GM23248 (cell line): ENCODE results near the gene SLC37A1. TPM values are rescaled to one million over a fixed set of nuclear protein-coding genes. Genes with fewer than 3 reads are reported as not detected.
A peak's percentile ranks its signal among the peaks of the same experiment; 100 is the strongest.

Experiments used
- DNase-seq: peaks from one replicate; pipeline ENCODE4 v3.0.0-alpha.2; 2015
- H2AFZ ChIP-seq: fragments of 200-600 bp; sonication (generic); 2 replicates; pipeline ENCODE4 v1.6.1; 2016; ENCODE audit warnings: antibody characterized with exemption
- H3F3A ChIP-seq: fragments of 200-600 bp; sonication (generic); 2 replicates; pipeline ENCODE4 v1.6.1; 2016; ENCODE audit warnings: mild to moderate bottlenecking, antibody characterized with exemption, mixed run types; ENCODE audit not compliant: insufficient read depth
- H3K27ac ChIP-seq: fragments of 200-600 bp; sonication (generic); 2 replicates; pipeline ENCODE4 v1.5.1; 2016; ENCODE audit warnings: mild to moderate bottlenecking
- H3K27me3 ChIP-seq: fragments of 200-600 bp; sonication (generic); replicated peaks from 2 replicates; pipeline ENCODE4 v1.6.1; 2016; ENCODE audit warnings: mild to moderate bottlenecking; ENCODE audit not compliant: insufficient read depth
- H3K36me3 ChIP-seq: fragments of 200-600 bp; sonication (generic); 2 replicates; pipeline ENCODE4 v1.6.1; 2016; ENCODE audit warnings: low read depth, mild to moderate bottlenecking
- H3K4me1 ChIP-seq: fragments of 200-600 bp; sonication (generic); 2 replicates; pipeline ENCODE4 v1.6.1; 2016; ENCODE audit warnings: mild to moderate bottlenecking; ENCODE audit not compliant: insufficient read depth
- H3K4me2 ChIP-seq: fragments of 200-600 bp; sonication (generic); one replicate; pipeline ENCODE4 v1.6.1; 2016; ENCODE audit warnings: mild to moderate bottlenecking; ENCODE audit not compliant: unreplicated experiment
- H3K4me3 ChIP-seq: fragments of 200-600 bp; sonication (generic); 2 replicates; pipeline ENCODE4 v1.5.1; 2016; ENCODE audit warnings: mild to moderate bottlenecking
- H3K79me2 ChIP-seq: fragments of 200-600 bp; sonication (generic); 2 replicates; pipeline ENCODE4 v1.6.1; 2016; ENCODE audit warnings: mild to moderate bottlenecking; ENCODE audit not compliant: insufficient read depth
- H3K9ac ChIP-seq: fragments of 200-600 bp; sonication (generic); 2 replicates; pipeline ENCODE4 v1.6.1; 2016; ENCODE audit warnings: mild to moderate bottlenecking
- H3K9me2 ChIP-seq: fragments of 200-600 bp; sonication (generic); 2 replicates; pipeline ENCODE4 v1.6.1; 2016; ENCODE audit warnings: mixed run types, mild to moderate bottlenecking, moderate library complexity; ENCODE audit not compliant: insufficient read depth
- H3K9me3 ChIP-seq: fragments of 200-600 bp; sonication (generic); one replicate; pipeline ENCODE4 v1.6.1; 2017; ENCODE audit warnings: low read depth
- H4K20me1 ChIP-seq: fragments of 200-600 bp; sonication (generic); 2 replicates; pipeline ENCODE4 v1.6.0; 2016; ENCODE audit not compliant: insufficient read depth
- EZH2 ChIP-seq: fragments of 200-600 bp; sonication (generic); IDR thresholded peaks from 2 replicates; pipeline ENCODE4 v1.6.1; 2018; ENCODE audit warnings: antibody characterized with exemption, mild to moderate bottlenecking; ENCODE audit not compliant: insufficient read depth, poor library complexity, severe bottlenecking
- EZH2phosphoT487 ChIP-seq: fragments of 200-600 bp; sonication (generic); IDR thresholded peaks from 2 replicates; pipeline ENCODE4 v1.6.1; 2018; ENCODE audit warnings: antibody characterized with exemption, moderate library complexity, mild to moderate bottlenecking, low read depth; ENCODE audit not compliant: insufficient read depth
- WGBS, 2 experiments: methylation state at CpG; one replicate each; pipeline ENCODE4 v1.1.6; 2015 to 2017; ENCODE audit warnings: low lambda C conversion rate in 2 of 2, low coverage in 1 of 2; ENCODE audit errors: missing lambda C conversion rate in 2 of 2; 5-methylcytosine and 5-hydroxymethylcytosine counted together
- in situ Hi-C: fragments of 300-500 bp; cut with MboI; formaldehyde crosslinking; loops from 2 replicates; pipeline ENCODE4 v1.15.0; 2020
- polyA plus RNA-seq: library from polyadenylated mRNA; unstranded; fragments of >200 nt; fragmentation: Nextera tagmentation; extraction: Ambion mirVana; gene quantifications from 2 replicates; pipeline ENCODE4 v1.2.1, GENCODE V29; 2016
- total RNA-seq: library from RNA; depleted of rRNA; stranded (reverse); fragments of >200 nt; shearing (Covaris generic); gene quantifications from 2 replicates; pipeline ENCODE4 v1.2.3, GENCODE V29; 2014

Gene SLC37A1
- total and polyA plus RNA-seq, 2 experiments from 2014 or later: not detected

- in situ Hi-C loops: no loop called here
- Histone ChIP-seq H2AFZ (peak overlapping the region; percentile 84), H3K9me3 (no peaks in the 10 kb centered on the region), H3K27me3 (0 out of 2 replicates have a peak, but pooled peaks cover 3% of the 10 kb centered on the region), H3K4me2 (peak overlapping the region; percentile 68), H3K4me3 (peak overlapping the region; percentile 77), H3K79me2 (no peaks in the 10 kb centered on the region), H3K9ac (peak overlapping the region; percentile 64), H3F3A (no peaks in the 10 kb centered on the region), H3K9me2 (no peaks in the 10 kb centered on the region), H3K4me1 (no peaks in the 10 kb centered on the region), H3K36me3 (no peaks in the 10 kb centered on the region), H3K27ac (no peak overlapping the region), H4K20me1 (no peaks in the 10 kb centered on the region)
- no peak for TF ChIP-seq EZH2
- TF ChIP-seq EZH2phosphoT487: no peak
- DNase-seq: peak; percentile 53
- WGBS, 2 experiments: 1 to 2% methylated on average over 16 to 18 of the region's 18 CpGs
These were observed 17.9 kb upstream of the SLC37A1 start for GRCh38 chr21:42495765-42496119.

- Histone ChIP-seq H4K20me1 (no peaks in the 10 kb centered on the region), H3K27me3 (0 out of 2 replicates have a peak, but pooled peaks cover 3% of the 10 kb centered on the region), H2AFZ (peak within 1 kb of the TSS; percentile 94), H3K4me3 (peak within 1 kb of the TSS; percentile 77), H3K4me1 (no peaks in the 10 kb centered on the region), H3K9ac (peak within 1 kb of the TSS; percentile 69), H3K9me2 (no peaks in the 10 kb centered on the region), H3K4me2 (peak within 1 kb of the TSS; percentile 77), H3K36me3 (no peaks in the 10 kb centered on the region), H3K79me2 (no peaks in the 10 kb centered on the region), H3K27ac (no peak within 1 kb of the TSS), H3F3A (no peaks in the 10 kb centered on the region), H3K9me3 (no peaks in the 10 kb centered on the region)
- in situ Hi-C loops: no loop called here
- peak; percentile 99 for DNase-seq
- TF ChIP-seq EZH2 (no peak), EZH2phosphoT487 (no peak)
- 1 to 2% methylated on average over 41 to 53 of the region's 58 CpGs for WGBS, 2 experiments
These were observed 17.4 kb upstream of the SLC37A1 start, which contains the start of gene RSPH1 for GRCh38 chr21:42496120-42496838. TSS of gene RSPH1 (minus strand) at chr21:42496224. CDS start at chr21:42496186, 38 bp downstream.

- H3K4me1 ChIP-seq: no peaks in the 10 kb centered on the region
- 15 to 18% methylated on average over 19 of the region's 19 CpGs for WGBS, 2 experiments
- H3K27me3 ChIP-seq: 0 out of 2 replicates have a peak, but pooled peaks cover 3% of the 10 kb centered on the region
- no peaks in the 10 kb centered on the region for H4K20me1 ChIP-seq
- DNase-seq: peak; percentile 26
- H3K79me2 ChIP-seq: no peaks in the 10 kb centered on the region
- H3K4me3 ChIP-seq: peak overlapping the region; percentile 77
- H2AFZ ChIP-seq: peak overlapping the region; percentile 94
- H3K9me2 ChIP-seq: no peaks in the 10 kb centered on the region
- no peaks in the 10 kb centered on the region for H3K36me3 ChIP-seq
- no peak overlapping the region for H3K27ac ChIP-seq
- in situ Hi-C loops: no loop called here
- H3K9ac ChIP-seq: peak overlapping the region; percentile 69
- H3K4me2 ChIP-seq: peak overlapping the region; percentile 77
- H3K9me3 ChIP-seq: no peaks in the 10 kb centered on the region
- TF ChIP-seq EZH2: no peak
- no peak for TF ChIP-seq EZH2phosphoT487
- H3F3A ChIP-seq: no peaks in the 10 kb centered on the region
These were observed 16.8 kb upstream of the SLC37A1 start for GRCh38 chr21:42496839-42497202.

- no peaks in the 10 kb centered on the region for H3K4me1 ChIP-seq
- H3K27ac ChIP-seq: no peak overlapping the region
- no peak overlapping the region for H3K4me2 ChIP-seq
- DNase-seq: no peak
- H4K20me1 ChIP-seq: no peaks in the 10 kb centered on the region
- no peaks in the 10 kb centered on the region for H3K36me3 ChIP-seq
- in situ Hi-C loops: no loop called here
- no peak overlapping the region for H3K9ac ChIP-seq
- H3K9me3 ChIP-seq: no peaks in the 10 kb centered on the region
- no peak for TF ChIP-seq EZH2
- TF ChIP-seq EZH2phosphoT487: no peak
- H3K9me2 ChIP-seq: no peaks in the 10 kb centered on the region
- H3F3A ChIP-seq: no peaks in the 10 kb centered on the region
- 0 out of 2 replicates have a peak, but pooled peaks cover 3% of the 10 kb centered on the region for H3K27me3 ChIP-seq
- H3K79me2 ChIP-seq: no peaks in the 10 kb centered on the region
- no peak overlapping the region for H2AFZ ChIP-seq
- 49 to 50% methylated on average over 5 of the region's 5 CpGs for WGBS, 2 experiments
- no peak overlapping the region for H3K4me3 ChIP-seq
These were observed 15.6 kb upstream of the SLC37A1 start for GRCh38 chr21:42498012-42498411.
